GM19351 (cell line): ENCODE results near the gene PLCL2.

Experiments used
- ATAC-seq: cut with Tn5 transposase; IDR thresholded peaks from one replicate; pipeline ENCODE4 v1.9.1; 2021; ENCODE audit warnings: mild to moderate bottlenecking, moderate library complexity; ENCODE audit not compliant: unreplicated experiment

Gene PLCL2

DNA sequence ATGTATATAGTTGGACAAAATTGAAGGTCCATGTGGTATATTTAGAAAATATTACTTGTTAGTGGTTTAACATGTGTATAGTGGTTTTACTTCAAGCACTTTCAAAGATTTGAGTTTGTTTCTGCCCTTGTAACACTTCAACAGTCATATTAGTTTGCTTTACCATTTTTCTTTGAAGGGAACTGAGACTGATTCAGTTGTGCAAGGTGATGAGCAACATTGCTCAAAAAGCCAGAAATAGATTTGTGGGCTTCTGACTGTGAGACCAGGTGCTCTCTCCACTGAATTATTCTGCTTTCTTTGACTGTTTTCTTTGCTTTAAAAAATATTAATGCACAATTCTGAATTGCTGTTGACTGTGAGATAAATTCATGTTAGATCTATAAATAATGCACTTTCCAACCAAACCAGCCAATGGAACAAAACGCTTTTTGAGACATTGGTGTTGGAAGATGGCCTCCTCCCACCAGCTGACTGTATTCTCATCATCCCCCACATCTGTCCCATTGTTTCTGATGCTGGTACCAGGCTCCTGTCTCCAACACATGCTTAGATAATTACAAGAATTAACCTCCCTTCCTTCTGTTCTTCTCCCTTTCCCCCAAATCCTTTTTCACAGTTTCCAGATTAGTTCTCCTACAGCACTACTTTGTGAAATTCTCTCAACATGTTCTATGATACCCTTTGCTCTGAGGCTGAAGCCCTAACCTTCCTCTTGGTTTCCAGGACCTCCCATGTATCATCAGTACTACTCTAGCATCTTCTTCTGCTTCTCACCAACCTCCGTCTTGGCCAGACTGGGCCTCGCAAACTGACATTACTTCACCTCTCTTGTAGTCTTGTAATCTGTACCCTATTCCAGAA lies 27.9 kb downstream of the PLCL2 start:
- peak; percentile 88 for ATAC-seq

GRCh38 chr3:16913264-16913580 lies 28.5 kb downstream of the PLCL2 start:
- ATAC-seq: peak; percentile 9

GRCh38 chr3:16916840-16917239 lies 32.1 kb downstream of the PLCL2 start:
- no peak for ATAC-seq

DNA sequence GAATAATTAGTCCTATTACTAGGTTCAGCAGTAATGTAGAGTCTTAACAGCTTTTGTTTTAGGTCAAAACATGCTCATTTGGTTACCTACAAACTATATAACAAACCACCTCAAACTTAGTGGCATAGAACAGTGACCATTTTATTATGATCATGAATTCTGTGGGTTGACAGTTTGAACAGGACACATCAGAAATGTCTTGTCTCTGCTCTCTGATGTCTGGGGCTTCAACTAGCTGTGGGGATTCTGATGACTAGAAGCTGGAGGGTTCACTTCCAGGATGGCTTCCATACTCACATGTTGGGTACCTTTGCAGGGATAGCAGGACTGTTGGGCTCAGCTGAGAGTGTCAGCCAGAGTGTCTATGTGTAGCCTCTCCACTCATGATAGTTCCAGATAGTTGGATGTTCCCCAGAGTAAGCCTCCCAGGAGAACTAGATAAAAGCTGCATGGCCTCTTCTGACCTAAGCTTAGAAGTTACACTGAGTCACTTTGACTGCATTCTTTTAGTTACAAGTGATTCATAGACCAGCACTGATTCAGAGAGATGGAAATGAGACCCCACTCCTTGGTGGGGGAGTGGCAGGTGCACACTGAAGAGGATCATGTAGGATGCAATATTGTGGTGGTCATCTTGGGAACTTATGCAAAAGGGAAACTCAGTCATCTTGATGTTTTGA lies 32.6 kb downstream of the PLCL2 start:
- no peak for ATAC-seq

GRCh38 chr3:16917980-16918682 lies 33.4 kb downstream of the PLCL2 start:
- ATAC-seq: no peak

DNA sequence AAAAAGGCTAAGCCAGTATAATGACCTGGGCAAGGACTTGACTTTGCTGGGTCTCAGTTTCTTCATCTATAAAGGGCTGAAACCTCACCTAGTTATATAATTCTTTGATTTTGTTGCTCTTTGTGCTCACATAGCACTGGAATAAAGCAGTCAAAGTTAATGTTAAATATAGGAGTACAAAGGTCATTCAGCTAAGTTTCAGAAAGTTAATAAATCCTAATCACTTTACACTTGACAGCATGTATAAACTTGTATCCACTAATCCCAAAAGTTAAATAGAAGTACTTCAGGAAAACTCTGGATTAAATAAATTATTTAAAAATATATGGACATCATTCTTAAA lies 33.9 kb downstream of the PLCL2 start:
- no peak for ATAC-seq

DNA sequence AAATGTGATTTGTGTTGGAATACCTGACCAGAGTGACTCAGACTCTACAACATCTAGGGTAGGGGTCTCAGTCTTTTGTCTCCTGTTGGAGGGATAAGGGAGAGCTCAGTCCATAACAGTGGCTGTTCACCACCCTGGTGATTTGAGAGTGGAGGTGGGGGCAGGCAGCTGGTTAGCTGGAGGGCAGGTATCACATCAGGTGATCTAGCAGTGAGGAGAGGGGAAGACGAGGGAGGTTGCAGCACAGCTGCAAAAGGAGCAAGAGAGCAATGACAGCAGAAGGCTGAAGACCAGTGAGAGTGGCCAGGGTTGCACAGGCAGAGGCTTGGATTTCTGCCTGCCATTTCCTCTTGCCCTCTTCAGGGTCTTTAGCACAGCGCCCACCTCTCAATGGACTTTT lies 38.4 kb downstream of the PLCL2 start:
- no peak for ATAC-seq

DNA sequence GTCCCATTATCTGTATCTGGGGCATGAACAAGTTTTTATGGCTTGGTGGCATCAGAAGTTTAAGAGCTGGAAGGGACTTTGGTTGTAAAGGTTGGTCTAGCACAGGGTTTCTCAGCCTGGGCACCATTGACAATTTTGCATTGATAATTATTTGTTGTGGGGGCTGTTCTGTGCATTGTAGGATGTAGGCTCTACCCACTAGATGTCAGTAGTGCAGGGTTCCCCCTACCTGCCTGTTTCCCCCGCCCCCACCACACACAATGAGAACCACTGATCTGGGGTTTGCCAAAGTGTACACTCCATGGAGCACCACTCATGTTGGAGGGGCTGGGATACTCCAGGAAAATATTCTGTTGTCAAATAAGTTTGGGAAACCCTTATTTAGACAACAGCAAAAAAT lies 42.7 kb downstream of the PLCL2 start:
- peak; percentile 55 for ATAC-seq

DNA sequence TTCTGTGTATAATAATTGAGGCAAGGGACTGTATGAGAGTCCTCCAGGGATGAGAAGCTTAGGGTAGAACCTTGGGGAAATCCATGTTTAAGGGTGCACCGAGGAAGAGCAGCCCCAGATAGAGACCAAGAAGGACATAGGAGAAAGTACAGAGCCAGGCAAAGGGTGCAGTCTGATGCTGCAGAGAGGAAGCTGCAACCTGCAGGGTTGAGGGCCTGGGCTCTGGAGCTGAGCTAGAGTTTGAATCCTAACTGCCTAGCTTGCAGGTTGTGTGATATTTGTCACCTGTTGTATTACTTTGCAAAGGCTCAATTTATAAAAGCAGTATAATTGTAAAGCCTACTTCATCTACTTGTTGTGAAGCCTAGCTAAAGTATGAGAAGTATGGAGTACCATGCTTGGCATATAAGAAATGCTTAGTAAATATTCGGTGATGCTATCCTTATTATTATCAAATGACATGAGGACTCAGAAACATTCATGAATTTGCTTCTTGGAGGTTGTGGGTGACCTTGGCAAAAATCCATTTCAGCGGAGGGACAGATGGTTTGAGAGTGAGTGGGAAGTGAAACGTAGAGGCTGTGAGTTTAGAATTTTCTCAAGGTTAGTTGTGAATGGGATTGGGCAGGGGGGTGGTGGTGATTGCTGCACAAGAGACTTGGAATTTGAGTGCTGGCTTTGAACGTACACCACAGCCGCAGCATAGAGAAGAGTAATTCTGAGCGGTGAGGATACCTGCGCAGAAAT lies 43.8 kb downstream of the PLCL2 start:
- peak; percentile 56 for ATAC-seq

DNA sequence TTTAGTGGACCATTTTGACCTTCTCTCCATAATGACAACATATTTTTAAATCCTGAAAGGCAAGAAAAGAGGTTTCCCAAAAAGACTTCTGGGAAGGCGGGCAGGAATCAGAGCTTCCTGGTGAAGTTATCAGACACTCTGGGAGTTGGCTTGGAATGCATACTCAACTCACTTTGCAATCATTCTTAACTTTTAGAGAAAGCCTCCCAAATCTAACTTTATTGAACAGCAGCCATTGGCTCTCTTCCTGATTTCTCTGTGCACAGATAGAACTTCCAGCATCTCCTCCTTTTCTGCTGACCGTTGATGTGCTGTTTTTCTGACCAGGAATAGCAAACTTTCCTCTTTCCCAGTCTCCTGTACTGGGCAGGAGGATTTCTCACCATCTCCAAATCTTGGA lies 44.6 kb downstream of the PLCL2 start:
- no peak for ATAC-seq

DNA sequence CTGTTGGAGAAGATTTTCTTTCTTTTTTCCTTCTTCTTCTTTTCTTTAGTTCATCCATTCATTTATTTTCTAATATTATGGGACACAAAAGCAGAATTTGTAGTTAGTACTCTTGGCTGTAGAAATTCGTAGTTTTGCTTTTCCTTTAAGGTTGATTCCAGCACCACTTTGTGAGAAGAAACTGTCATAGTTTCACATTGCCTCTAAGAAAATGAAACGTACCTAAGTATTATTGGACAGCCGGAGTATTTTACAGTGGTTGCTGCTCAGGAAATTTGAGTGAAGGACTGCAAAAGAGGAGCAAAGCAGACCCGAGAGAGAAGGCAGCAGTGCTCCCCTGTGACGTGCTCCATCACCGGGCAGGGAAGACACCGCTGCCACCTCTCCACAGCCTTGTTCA lies 48.1 kb downstream of the PLCL2 start:
- peak; percentile 47 for ATAC-seq

DNA sequence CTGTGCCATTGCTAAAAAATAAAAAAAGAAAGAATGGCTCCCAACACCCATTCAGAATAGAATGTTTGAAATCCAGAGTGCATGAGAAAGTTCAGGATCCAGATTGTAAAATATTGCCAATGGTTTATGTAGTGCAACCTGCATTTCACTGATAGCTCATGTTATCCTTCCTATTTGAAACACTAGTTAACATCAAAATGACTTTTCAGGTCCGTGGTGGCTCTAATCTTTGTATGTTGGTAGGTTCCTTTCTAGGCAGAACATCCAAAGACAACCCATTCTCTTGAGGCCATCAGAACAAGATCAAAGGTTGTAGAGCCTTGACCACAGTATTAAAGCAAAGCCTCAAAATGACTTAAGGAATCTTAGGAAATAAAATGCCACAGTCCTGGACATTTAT lies 51.0 kb downstream of the PLCL2 start:
- no peak for ATAC-seq

- ATAC-seq: no peak
Measured at GRCh38 chr3:16936233-16936632, 51.5 kb downstream of the PLCL2 start.

DNA sequence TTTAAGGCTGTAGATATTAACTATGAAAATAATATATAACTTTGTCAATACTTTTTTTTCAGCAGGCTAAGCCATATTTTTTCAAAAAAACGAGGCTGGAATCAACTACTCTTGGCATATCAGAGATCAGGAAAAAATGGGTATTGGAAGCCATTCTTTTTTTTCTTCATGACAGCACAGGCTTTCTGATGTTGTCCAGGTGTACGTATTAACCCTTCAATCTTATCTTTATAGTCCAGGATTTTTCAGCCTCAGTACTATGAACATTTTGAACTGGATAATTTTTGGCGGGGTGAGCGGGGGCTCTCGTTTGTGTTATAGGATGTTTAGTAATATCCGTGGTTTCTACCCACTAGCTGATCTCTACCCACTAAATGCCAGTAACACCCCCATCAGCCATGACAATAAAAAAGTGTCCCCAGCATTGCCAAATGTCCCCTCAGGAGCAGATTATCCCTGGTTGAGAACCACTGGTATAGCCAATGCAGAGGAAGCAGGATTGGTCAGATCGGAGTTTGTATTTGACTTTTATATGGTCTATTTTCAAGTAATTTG lies 52.0 kb downstream of the PLCL2 start:
- ATAC-seq: no peak

GRCh38 chr3:16937326-16937845 lies 52.6 kb downstream of the PLCL2 start:
- ATAC-seq: no peak

- ATAC-seq: no peak
Measured at GRCh38 chr3:16940769-16941700, 56.3 kb downstream of the PLCL2 start.

- ATAC-seq: no peak
Measured at GRCh38 chr3:16942955-16943354, 58.2 kb downstream of the PLCL2 start.

- ATAC-seq: no peak
Measured at GRCh38 chr3:16943857-16944256, 59.1 kb downstream of the PLCL2 start.

DNA sequence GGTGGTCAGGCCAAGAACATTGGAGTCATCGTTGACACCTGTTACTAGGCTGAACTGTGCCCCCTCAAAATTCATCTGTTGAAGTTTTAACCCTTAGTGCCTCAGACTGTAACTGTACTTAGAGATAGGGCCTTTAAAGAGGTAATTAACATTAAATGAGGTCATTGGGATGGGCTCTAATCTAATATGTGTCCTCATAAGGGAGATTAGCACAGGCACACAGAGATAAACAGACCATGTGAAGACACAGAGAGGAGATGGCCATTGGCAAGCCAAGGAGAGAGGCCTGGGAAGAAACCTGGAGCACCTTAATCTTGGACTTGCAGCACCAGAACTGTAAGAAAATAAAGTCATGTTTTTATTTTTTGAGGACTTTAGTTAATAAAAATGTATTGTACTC lies 59.6 kb downstream of the PLCL2 start:
- ATAC-seq: no peak

- no peak for ATAC-seq
Measured at GRCh38 chr3:16945330-16945729, 60.6 kb downstream of the PLCL2 start.
